ENCODE results near the gene ARFGAP3. TPM values are rescaled to one million over a fixed set of nuclear protein-coding genes. Genes with fewer than 3 reads are reported as not detected.

ARFGAP3 gene
- total RNA-seq, 1 experiment from 2014 or later = 30.0 TPM

GRCh38 chr22:42881982-42882656 is 25.0 kb upstream of the ARFGAP3 start:
- H3K4me1 ChIP-seq (ENCODE audit: insufficient read depth, low read length, poor library complexity, severe bottlenecking) = no peaks in the 10 kb centered on the region
- no peaks in the 10 kb centered on the region for H3K27me3 ChIP-seq (replicated peaks; ENCODE audit: insufficient read depth, low read depth, low read length, poor library complexity)
- no peak for DNase-seq (ENCODE audit: low spot score)
- H3K9me3 ChIP-seq (ENCODE audit: low read depth, low read length, poor library complexity, severe bottlenecking) = no peaks in the 10 kb centered on the region
- ChIA-PET POLR2A (ENCODE audit: low non-redundant PET) (no interaction called here), CTCF (interaction anchor here (1.4 kb wide), 1 partner anchor 20 kb away, joined by 3 read pairs; no protein-coding TSS in a partner anchor)
- peaks cover 29% of the 10 kb centered on the region for H3K36me3 ChIP-seq (ENCODE audit: insufficient read depth, low read length, poor library complexity, severe bottlenecking)
- H3K4me3 ChIP-seq (ENCODE audit: low read depth, low read length, poor library complexity, severe bottlenecking) = no peak overlapping the region
- no peak for TF ChIP-seq CTCF (conservative IDR thresholded peaks at IDR 0.05; ENCODE audit: low read depth, low read length)
- TF ChIP-seq EZH2 (IDR thresholded peaks at IDR 0.05; ENCODE audit: borderline replicate concordance, low read depth, low read length, poor library complexity, severe bottlenecking) = no peak
- H3K27ac ChIP-seq (ENCODE audit: low read depth, low read length, poor library complexity, severe bottlenecking) = peak overlapping the region; percentile 28
- BruUV-seq (replicated peaks) = no TSS peak
- intact Hi-C loops (cut with micrococcal nuclease; ENCODE audit: unreplicated experiment) = no loop called here

DNA sequence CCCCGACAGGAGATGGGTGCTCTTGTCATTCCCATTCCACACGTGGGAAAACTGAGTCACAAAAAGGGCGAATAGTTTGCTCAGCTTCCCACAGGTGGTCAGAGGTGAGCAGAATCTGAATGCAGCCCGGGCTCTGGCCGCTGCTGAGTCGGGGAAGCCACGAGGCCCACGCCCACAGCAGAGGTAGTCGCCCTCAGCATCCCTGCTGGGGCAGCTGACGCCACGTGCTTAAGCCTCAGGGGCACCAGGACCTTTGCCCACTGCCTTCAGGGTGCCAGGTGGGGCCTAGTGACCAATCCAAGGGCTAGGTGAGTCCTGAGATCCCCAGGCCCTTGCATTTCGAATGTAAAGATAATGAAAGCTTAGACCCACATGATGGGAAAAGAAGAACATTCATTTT is 24.2 kb upstream of the ARFGAP3 start:
- TF ChIP-seq EZH2 (IDR thresholded peaks at IDR 0.05; ENCODE audit: borderline replicate concordance, low read depth, low read length, poor library complexity, severe bottlenecking) (no peak), CTCF (conservative IDR thresholded peaks at IDR 0.05; ENCODE audit: low read depth, low read length) (no peak; the same call in 1 of the 2 replicates)
- ChIA-PET POLR2A (ENCODE audit: low non-redundant PET) (no interaction called here), CTCF (interaction anchor here (1.4 kb wide), 1 partner anchor 20 kb away, joined by 3 read pairs; no protein-coding TSS in a partner anchor)
- H3K27ac ChIP-seq (ENCODE audit: low read depth, low read length, poor library complexity, severe bottlenecking) = no peak overlapping the region
- H3K27me3 ChIP-seq (replicated peaks; ENCODE audit: insufficient read depth, low read depth, low read length, poor library complexity) = no peaks in the 10 kb centered on the region
- no peak for DNase-seq (ENCODE audit: low spot score)
- no TSS peak for BruUV-seq (replicated peaks)
- H3K9me3 ChIP-seq (ENCODE audit: low read depth, low read length, poor library complexity, severe bottlenecking) = no peaks in the 10 kb centered on the region
- no peak overlapping the region for H3K4me3 ChIP-seq (ENCODE audit: low read depth, low read length, poor library complexity, severe bottlenecking)
- peaks cover 29% of the 10 kb centered on the region for H3K36me3 ChIP-seq (ENCODE audit: insufficient read depth, low read length, poor library complexity, severe bottlenecking)
- intact Hi-C loops (cut with micrococcal nuclease; ENCODE audit: unreplicated experiment) = no loop called here
- H3K4me1 ChIP-seq (ENCODE audit: insufficient read depth, low read length, poor library complexity, severe bottlenecking) = no peaks in the 10 kb centered on the region

- TF ChIP-seq CTCF (conservative IDR thresholded peaks at IDR 0.05; ENCODE audit: low read depth, low read length) (peak; percentile 46), EZH2 (IDR thresholded peaks at IDR 0.05; ENCODE audit: borderline replicate concordance, low read depth, low read length, poor library complexity, severe bottlenecking) (no peak)
- H3K4me1 ChIP-seq (ENCODE audit: insufficient read depth, low read length, poor library complexity, severe bottlenecking) = no peaks in the 10 kb centered on the region
- H3K27me3 ChIP-seq (replicated peaks; ENCODE audit: insufficient read depth, low read depth, low read length, poor library complexity) = no peaks in the 10 kb centered on the region
- no peak overlapping the region for H3K27ac ChIP-seq (ENCODE audit: low read depth, low read length, poor library complexity, severe bottlenecking)
- BruUV-seq (replicated peaks) = no TSS peak
- POLR2A ChIA-PET (ENCODE audit: low non-redundant PET) = no interaction called here
- no peaks in the 10 kb centered on the region for H3K9me3 ChIP-seq (ENCODE audit: low read depth, low read length, poor library complexity, severe bottlenecking)
- CTCF ChIA-PET = no interaction called here
- peaks cover 29% of the 10 kb centered on the region for H3K36me3 ChIP-seq (ENCODE audit: insufficient read depth, low read length, poor library complexity, severe bottlenecking)
- DNase-seq (ENCODE audit: low spot score) = peak; percentile 36
- intact Hi-C loops (cut with micrococcal nuclease; ENCODE audit: unreplicated experiment) = no loop called here
- no peak overlapping the region for H3K4me3 ChIP-seq (ENCODE audit: low read depth, low read length, poor library complexity, severe bottlenecking)
These were observed 23.7 kb upstream of the ARFGAP3 start for GRCh38 chr22:42880815-42881214.
